ENCODE measurements around the gene KIF1A.
"Not testable (repeated sequence)": the region's sequence is repeated elsewhere in the genome, so short reads cannot be mapped to it uniquely, and the experiment has no call there.

Gene KIF1A

DNA sequence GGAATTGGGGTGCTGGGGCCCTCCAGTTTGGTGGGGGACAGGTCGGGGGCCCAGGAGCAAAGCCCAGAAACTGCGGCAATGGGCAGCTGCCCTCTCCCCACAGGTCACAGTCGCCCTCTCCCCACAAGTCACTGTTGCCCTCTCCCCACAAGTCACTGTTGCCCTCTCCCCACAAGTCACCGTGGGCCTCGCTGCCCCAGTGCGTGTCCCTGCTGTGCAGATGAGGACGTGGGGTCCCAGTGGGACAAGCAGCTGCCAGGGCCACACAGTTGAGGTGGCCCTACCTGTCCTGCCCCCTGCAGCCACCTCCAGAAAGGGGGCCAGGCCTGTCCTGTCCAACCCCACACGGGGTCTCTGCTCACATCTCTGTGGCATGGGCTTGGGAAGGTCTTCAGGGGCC is 35.7 kb upstream of the KIF1A start:
- Histone ChIP-seq H3K9me3 (ENCODE audit: control insufficient read depth, insufficient read depth, low read length) (no peaks in the 10 kb centered on the region), H3K27me3 (ENCODE audit: control insufficient read depth, insufficient read depth, low read length) (no peaks in the 10 kb centered on the region), H3K36me3 (ENCODE audit: control insufficient read depth, insufficient read depth, low read length) (peaks cover 3% of the 10 kb centered on the region), H3K4me3 (ENCODE audit: low read depth, low read length) (no peak overlapping the region), H3K9ac (ENCODE audit: low read depth, low read length) (no peak overlapping the region), H3K4me1 (ENCODE audit: control insufficient read depth, insufficient read depth, low read length) (no peaks in the 10 kb centered on the region)

DNA sequence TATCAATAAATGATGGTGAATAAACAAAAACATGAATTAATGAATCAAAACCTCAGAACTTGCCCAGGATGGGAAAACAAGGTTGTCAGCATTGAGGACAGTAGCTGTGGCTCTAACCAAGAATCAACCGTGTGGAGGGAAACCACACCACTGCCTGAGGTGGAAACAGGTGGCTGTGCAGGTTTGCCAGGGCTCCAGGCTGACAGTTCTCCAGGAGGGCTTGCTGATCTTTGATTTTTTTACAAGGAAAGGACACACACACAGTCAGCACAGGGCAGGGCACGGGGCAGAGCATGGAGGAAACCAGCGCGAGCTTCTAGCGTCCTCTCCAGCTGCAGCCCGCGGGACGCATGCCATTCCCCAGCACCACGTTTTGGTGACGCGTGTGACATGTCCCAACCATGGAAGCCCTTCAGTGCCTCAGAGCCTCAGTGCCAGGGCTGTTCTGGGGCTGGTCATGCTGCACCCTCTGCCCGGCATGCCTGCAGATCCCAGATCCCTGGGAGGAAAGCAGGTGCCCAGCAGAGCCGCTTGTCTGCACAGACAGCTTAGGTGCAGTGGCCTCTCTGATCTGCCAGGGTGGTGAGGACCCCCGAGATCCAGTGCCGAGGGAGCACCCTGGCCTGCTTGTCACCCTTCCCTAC is 32.8 kb upstream of the KIF1A start:
- H3K9ac ChIP-seq (ENCODE audit: low read depth, low read length) = no peak overlapping the region
- H3K36me3 ChIP-seq (ENCODE audit: control insufficient read depth, insufficient read depth, low read length) = peaks cover 3% of the 10 kb centered on the region
- no peaks in the 10 kb centered on the region for H3K27me3 ChIP-seq (ENCODE audit: control insufficient read depth, insufficient read depth, low read length)
- no peaks in the 10 kb centered on the region for H3K4me1 ChIP-seq (ENCODE audit: control insufficient read depth, insufficient read depth, low read length)
- H3K4me3 ChIP-seq (ENCODE audit: low read depth, low read length) = no peak overlapping the region
- no peaks in the 10 kb centered on the region for H3K9me3 ChIP-seq (ENCODE audit: control insufficient read depth, insufficient read depth, low read length)

DNA sequence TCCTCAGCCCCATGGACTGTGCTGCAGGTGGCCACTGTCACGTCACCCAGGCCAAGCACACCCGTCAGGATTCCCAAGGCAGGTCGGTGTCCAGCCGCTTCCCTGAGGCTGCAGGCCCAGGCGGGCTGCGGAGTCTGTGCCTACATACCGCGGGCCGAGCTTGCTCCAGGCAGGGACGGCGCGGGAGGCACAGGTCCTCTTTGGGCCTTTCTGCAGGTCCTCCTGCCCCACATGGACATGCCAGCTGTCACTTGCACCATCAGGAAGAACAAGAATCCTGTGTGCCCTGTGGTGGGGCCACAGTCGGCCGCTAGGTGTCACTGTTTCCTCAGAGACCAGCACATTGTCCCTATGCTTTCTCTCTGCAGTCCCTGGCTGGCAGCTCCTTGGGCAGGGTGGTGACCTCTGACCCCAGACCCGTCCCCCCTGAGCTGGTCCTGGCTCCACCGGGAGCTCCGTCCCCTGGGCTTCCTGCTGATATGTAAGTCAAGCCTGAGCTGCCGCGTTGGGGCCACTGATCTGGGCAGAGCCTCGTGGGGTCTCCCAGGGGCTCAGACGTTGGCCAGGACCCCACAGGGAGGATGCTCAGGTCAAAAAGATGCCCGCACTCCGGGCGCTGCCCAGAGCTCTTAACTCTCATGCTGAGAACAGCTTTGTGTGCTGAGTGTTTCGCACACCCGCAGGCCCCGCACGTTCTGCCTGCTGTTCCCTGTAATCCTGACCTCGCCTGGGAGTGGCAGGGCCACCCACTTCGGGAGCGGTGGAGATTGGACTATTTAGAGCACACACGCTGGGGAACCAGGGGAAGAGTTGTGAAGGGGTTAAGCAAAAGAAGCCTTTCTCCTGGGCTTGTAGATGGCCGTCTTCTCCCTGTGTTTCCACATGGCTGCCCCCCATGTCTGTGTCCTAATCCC is 31.3 kb upstream of the KIF1A start:
- H3K27me3 ChIP-seq (ENCODE audit: control insufficient read depth, insufficient read depth, low read length) = no peaks in the 10 kb centered on the region
- peaks cover 3% of the 10 kb centered on the region for H3K36me3 ChIP-seq (ENCODE audit: control insufficient read depth, insufficient read depth, low read length)
- H3K9me3 ChIP-seq (ENCODE audit: control insufficient read depth, insufficient read depth, low read length) = no peaks in the 10 kb centered on the region
- H3K4me1 ChIP-seq (ENCODE audit: control insufficient read depth, insufficient read depth, low read length) = no peaks in the 10 kb centered on the region
- H3K9ac ChIP-seq (ENCODE audit: low read depth, low read length) = no peak overlapping the region
- no peak overlapping the region for H3K4me3 ChIP-seq (ENCODE audit: low read depth, low read length)

DNA sequence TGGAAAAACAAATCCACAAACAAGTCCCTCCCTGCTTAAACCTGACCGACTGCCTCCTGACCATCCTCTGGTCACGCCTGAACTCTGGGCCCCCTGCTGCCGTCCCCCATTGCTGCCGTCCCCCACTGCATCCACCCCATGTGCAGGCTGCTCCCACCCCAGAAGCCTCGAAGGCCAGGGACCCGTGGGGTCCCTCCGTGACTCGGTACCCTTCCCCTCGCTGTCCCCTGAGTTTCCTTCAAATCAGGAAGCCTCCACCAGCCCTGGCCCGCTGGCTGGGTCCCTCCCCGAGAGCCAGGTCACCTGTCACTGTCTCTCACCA is 30.7 kb upstream of the KIF1A start:
- Histone ChIP-seq H3K4me3 (ENCODE audit: low read depth, low read length) (no peak overlapping the region), H3K9me3 (ENCODE audit: control insufficient read depth, insufficient read depth, low read length) (no peaks in the 10 kb centered on the region), H3K36me3 (ENCODE audit: control insufficient read depth, insufficient read depth, low read length) (peaks cover 3% of the 10 kb centered on the region), H3K27me3 (ENCODE audit: control insufficient read depth, insufficient read depth, low read length) (no peaks in the 10 kb centered on the region), H3K4me1 (ENCODE audit: control insufficient read depth, insufficient read depth, low read length) (no peaks in the 10 kb centered on the region), H3K9ac (ENCODE audit: low read depth, low read length) (no peak overlapping the region)

DNA sequence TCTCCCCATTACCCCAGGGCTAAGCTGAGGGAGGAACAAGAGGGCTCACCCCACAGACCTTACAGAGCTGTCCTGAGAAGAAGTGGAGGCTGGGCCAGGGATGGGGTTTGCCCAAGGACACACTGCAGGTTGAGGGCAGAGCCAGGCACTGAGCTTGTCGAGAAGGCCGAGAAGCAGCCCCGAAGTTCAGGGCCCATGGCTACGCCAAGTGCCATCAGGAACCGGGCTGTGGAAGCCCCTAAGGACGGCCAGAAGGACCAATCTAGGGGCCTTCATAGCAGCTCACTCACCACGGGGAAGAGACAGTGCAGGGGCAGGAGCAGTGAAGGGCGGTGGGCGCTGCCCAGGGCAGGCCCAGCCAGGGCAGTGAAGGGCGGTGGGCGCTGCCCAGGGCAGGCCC is 30.0 kb upstream of the KIF1A start:
- Histone ChIP-seq H3K4me1 (ENCODE audit: control insufficient read depth, insufficient read depth, low read length) (no peaks in the 10 kb centered on the region), H3K4me3 (ENCODE audit: low read depth, low read length) (no peak overlapping the region), H3K27me3 (ENCODE audit: control insufficient read depth, insufficient read depth, low read length) (no peaks in the 10 kb centered on the region), H3K36me3 (ENCODE audit: control insufficient read depth, insufficient read depth, low read length) (peaks cover 3% of the 10 kb centered on the region), H3K9ac (ENCODE audit: low read depth, low read length) (no peak overlapping the region), H3K9me3 (ENCODE audit: control insufficient read depth, insufficient read depth, low read length) (no peaks in the 10 kb centered on the region)

DNA sequence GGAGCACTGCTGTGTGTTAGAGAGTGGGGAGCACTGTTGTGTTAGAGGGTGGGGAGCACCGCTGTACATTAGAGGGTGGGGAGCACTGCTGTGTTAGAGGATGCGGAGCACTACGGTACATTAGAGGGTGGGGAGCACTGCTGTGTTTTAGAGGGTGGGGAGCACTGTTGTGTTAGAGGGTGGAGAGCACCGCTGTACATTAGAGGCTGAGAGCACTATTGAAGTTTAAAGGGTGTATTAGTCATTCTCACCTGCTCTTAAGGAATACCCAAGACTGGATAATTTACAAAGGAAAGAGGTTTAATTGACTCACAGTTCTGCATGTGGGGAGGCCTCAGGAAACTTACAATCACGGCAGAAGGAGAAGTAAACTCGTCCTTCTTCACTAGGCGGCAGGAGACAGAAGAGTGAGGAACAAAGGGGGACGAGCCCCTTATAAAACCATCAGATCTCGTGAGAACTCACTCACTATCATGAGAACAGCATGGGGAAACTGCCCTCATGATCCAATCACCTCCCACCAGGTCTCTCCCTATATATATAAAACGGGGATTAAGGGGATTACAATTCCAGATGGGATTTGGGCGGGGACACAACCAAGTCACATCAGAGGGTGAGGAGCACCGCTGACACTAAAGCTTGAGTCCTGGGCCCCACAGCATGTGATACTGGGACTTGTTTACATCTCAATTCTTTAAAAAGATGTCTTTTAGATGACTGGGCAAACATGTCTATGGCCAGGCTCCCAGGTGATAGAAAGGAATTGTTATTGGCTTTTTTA is 29.1 kb upstream of the KIF1A start:
- no peaks in the 10 kb centered on the region for H3K27me3 ChIP-seq (ENCODE audit: control insufficient read depth, insufficient read depth, low read length)
- no peaks in the 10 kb centered on the region for H3K4me1 ChIP-seq (ENCODE audit: control insufficient read depth, insufficient read depth, low read length)

DNA sequence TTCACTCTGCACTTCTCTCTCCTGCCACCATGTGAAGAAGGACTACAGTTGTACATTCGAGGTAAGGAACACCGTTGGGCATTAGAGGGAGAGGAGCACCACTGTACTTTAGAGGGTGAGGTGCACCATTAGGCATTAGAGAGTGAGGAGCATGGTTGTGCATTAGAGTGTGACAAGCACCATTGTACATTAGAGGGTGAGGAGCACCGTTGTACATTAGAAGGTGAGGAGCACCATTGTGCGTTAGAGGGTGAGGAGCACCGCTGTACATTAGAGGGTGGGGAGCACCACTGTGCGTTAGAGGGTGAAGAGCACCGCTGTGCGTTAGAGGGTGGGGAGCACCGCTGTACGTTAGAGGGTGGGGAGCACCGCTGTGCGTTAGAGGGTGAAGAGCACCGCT is 27.8 kb upstream of the KIF1A start:
- H3K4me3 ChIP-seq (ENCODE audit: low read depth, low read length) = no peak overlapping the region
- no peak overlapping the region for H3K9ac ChIP-seq (ENCODE audit: low read depth, low read length)
- no peaks in the 10 kb centered on the region for H3K9me3 ChIP-seq (ENCODE audit: control insufficient read depth, insufficient read depth, low read length)
- no peaks in the 10 kb centered on the region for H3K27me3 ChIP-seq (ENCODE audit: control insufficient read depth, insufficient read depth, low read length)
- H3K4me1 ChIP-seq (ENCODE audit: control insufficient read depth, insufficient read depth, low read length) = no peaks in the 10 kb centered on the region
- no peaks in the 10 kb centered on the region for H3K36me3 ChIP-seq (ENCODE audit: control insufficient read depth, insufficient read depth, low read length)

More for the DNA sequence above, 29.1 kb upstream of the KIF1A start:
- H3K9me3 ChIP-seq (ENCODE audit: control insufficient read depth, insufficient read depth, low read length) = no peaks in the 10 kb centered on the region
- no peak overlapping the region for H3K4me3 ChIP-seq (ENCODE audit: low read depth, low read length)
- H3K36me3 ChIP-seq (ENCODE audit: control insufficient read depth, insufficient read depth, low read length) = peaks cover 1% of the 10 kb centered on the region
- H3K9ac ChIP-seq (ENCODE audit: low read depth, low read length) = no peak overlapping the region

DNA sequence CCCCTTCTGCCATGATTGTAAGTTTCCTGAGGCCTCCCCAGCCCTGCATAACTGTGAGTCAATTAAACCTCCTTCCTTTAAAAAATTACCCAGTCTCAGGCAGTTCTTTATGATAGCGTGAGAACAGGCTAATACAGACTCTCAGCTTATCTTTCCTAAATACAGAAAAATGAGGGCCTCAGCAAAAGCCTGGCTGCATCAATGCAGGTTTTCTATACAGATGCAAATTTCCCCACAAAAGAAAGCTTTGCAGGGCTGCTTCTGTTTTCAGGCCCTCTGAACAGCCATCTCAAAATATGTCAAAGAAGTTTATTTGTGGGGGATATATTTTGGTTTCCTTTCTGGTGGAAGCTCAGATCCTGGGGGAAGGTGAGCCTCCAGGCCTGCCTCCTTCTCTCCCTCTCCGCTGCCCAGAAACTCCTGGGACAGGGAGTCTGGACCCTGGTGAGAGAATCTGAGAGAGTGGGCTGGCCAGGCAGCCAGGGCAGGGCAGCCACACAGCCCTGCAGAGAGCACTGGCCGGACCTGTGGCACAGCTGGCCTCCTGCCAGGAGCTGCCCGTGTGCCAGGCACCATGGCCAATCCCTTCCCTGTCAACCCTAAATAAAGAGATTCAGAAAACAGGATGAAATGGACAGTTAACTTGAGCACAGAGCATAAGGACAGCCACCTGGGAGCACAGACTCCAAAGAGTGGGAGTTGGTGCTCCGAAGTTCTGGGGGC is 27.0 kb upstream of the KIF1A start:
- no peaks in the 10 kb centered on the region for H3K36me3 ChIP-seq (ENCODE audit: control insufficient read depth, insufficient read depth, low read length)
- H3K4me1 ChIP-seq (ENCODE audit: control insufficient read depth, insufficient read depth, low read length) = no peaks in the 10 kb centered on the region
- H3K27me3 ChIP-seq (ENCODE audit: control insufficient read depth, insufficient read depth, low read length) = no peaks in the 10 kb centered on the region
- no peak overlapping the region for H3K4me3 ChIP-seq (ENCODE audit: low read depth, low read length)
- H3K9me3 ChIP-seq (ENCODE audit: control insufficient read depth, insufficient read depth, low read length) = no peaks in the 10 kb centered on the region
- no peak overlapping the region for H3K9ac ChIP-seq (ENCODE audit: low read depth, low read length)

DNA sequence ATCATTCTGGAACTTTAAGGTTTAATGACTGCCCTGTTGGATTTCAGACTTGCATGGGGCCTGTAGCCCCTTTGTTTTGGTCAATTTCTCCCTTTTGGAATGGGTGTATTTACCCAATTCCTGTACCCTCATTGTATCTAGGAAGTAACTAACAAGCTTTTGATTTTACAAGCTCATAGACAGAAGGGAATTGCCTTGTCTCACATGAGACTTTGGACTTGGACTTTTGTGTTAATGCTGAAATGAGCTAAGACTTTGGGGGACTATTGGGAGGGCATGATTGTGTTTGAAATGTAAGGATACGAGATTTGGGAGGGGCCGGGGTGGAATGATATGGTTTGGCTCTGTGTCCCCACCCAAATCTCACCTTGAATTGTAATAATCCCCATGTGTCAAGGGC is 26.3 kb upstream of the KIF1A start:
- H3K9ac ChIP-seq (ENCODE audit: low read depth, low read length); H3K27me3 ChIP-seq (ENCODE audit: control insufficient read depth, insufficient read depth, low read length); H3K4me1 ChIP-seq (ENCODE audit: control insufficient read depth, insufficient read depth, low read length); H3K36me3 ChIP-seq (ENCODE audit: control insufficient read depth, insufficient read depth, low read length); H3K4me3 ChIP-seq (ENCODE audit: low read depth, low read length); H3K9me3 ChIP-seq (ENCODE audit: control insufficient read depth, insufficient read depth, low read length): not testable (repeated sequence)

DNA sequence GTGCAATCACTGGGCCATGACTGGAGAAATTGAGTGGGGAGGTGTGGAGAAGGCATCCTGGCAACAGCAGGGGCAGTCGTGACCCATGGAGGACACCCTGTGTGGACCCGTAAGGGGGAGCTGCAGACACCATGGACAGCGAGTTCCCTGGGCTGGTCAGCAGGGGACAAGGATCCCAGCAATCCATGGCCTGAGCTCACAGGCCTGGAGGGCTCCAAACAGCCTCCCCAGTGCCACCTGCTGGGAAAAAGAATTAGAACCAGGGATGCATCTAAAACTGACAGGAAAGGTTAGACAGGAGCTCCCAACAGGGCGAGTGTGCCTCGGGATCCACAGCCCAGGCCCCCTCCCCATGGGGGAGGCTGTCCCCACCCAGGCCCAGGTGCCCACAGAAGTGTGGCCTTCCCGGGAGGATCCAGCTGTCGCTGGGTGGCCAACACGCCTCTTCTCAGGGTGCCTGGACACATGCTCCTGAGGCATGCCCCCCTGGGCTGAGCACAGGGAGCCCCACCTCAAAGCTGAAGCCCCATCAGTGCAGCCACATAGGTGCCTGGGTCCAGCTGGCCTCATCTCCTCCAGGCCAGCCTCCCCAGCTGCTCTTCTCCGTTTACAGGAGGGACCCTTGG is 20.5 kb upstream of the KIF1A start:
- no peaks in the 10 kb centered on the region for H3K4me1 ChIP-seq (ENCODE audit: control insufficient read depth, insufficient read depth, low read length)
- H3K9me3 ChIP-seq (ENCODE audit: control insufficient read depth, insufficient read depth, low read length) = no peaks in the 10 kb centered on the region
- H3K36me3 ChIP-seq (ENCODE audit: control insufficient read depth, insufficient read depth, low read length) = no peaks in the 10 kb centered on the region
- H3K27me3 ChIP-seq (ENCODE audit: control insufficient read depth, insufficient read depth, low read length) = no peaks in the 10 kb centered on the region
- H3K4me3 ChIP-seq (ENCODE audit: low read depth, low read length) = no peak overlapping the region
- no peak overlapping the region for H3K9ac ChIP-seq (ENCODE audit: low read depth, low read length)

Measured in iPS-15b (cell line).